ENCODE data around the gene CARD14.

- TF ChIP-seq POLR2AphosphoS5 (IDR thresholded peaks at IDR 0.05; ENCODE audit: low read depth, low read length): no peak
- TF ChIP-seq SIN3A (IDR thresholded peaks at IDR 0.05; ENCODE audit: borderline replicate concordance, insufficient read depth, low read length): no peak
- TF ChIP-seq, protein P1, sequence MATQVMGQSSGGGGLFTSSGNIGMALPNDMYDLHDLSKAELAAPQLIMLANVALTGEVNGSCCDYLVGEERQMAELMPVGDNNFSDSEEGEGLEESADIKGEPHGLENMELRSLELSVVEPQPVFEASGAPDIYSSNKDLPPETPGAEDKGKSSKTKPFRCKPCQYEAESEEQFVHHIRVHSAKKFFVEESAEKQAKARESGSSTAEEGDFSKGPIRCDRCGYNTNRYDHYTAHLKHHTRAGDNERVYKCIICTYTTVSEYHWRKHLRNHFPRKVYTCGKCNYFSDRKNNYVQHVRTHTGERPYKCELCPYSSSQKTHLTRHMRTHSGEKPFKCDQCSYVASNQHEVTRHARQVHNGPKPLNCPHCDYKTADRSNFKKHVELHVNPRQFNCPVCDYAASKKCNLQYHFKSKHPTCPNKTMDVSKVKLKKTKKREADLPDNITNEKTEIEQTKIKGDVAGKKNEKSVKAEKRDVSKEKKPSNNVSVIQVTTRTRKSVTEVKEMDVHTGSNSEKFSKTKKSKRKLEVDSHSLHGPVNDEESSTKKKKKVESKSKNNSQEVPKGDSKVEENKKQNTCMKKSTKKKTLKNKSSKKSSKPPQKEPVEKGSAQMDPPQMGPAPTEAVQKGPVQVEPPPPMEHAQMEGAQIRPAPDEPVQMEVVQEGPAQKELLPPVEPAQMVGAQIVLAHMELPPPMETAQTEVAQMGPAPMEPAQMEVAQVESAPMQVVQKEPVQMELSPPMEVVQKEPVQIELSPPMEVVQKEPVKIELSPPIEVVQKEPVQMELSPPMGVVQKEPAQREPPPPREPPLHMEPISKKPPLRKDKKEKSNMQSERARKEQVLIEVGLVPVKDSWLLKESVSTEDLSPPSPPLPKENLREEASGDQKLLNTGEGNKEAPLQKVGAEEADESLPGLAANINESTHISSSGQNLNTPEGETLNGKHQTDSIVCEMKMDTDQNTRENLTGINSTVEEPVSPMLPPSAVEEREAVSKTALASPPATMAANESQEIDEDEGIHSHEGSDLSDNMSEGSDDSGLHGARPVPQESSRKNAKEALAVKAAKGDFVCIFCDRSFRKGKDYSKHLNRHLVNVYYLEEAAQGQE (IDR thresholded peaks at IDR 0.05; ENCODE audit: insufficient read depth in 1 of 2, low read depth in 2 of 2, low read length in 2 of 2): no peak
- TF ChIP-seq TAF1 (IDR thresholded peaks at IDR 0.05; ENCODE audit: borderline replicate concordance, insufficient read depth, low read length): no peak
These were observed 28.4 kb downstream of the CARD14 start for GRCh38 chr17:80198144-80198661.
